HG03095 (cell line): ENCODE results near the gene EIF2S3B.

ENCODE experiments used
- ATAC-seq: cut with Tn5 transposase; IDR thresholded peaks from one replicate; pipeline ENCODE4 v1.9.1; 2021; ENCODE audit warnings: moderate library complexity; ENCODE audit not compliant: unreplicated experiment

The EIF2S3B gene

DNA sequence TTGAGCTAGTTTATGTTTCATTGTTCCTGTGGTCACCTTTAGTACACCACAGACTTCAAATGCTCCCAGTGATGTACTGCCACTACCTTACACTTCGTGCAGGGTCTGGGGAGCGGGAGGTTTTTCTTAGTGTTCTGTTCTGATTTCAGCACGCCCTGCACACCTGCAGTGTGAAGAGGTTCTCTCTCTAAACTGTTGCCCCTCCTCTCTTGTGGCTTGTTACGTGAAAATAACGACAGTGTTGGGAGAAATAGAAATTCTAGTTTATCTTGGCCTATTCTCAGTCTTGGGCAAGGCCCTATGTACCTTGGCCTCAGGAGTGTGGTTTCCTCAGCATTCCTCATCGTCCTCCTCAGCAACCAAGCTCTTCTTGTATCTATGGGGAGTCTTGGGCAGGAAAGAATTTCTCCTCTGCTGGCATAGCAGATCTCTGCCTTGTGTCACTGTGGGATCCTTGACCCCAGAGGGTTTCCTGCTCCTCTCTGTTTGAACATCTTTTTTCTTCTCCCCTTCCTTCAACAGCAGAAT lies 48.6 kb downstream of the EIF2S3B start:
- ATAC-seq, result no peak

DNA sequence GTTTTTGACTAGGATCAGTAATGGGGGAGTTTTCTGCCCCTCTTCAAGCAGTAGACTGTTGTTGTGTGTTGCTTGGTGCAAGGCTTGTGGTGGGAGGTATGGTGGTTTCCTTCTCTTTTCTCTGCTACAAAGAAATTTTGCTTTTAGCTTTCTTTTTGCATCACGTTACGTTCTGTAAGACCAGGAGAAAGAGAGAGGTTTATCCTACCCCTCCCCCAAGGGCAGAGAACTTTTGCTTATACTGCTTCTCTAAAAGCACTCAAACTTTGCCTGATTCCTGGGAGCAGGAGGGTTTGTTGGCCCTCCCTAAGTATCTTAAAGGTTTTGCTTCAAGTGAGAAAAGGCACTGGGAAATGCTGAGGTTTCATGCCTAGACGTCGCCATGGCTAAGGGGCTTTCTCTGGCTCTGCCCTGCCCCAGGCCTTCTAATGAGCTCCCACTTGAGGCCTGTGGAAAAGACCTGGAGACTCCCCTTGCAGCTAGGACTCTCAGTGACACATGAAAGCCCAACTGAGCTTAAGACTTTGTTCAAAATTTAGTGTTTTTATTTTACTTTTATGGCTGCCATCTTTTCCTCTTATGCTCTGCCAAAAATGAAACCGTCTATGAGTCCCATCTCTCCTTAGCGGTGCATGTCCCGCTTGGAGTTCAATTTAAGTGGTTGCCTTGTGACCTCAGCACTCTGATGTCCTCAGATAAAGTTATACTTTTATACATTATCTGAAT lies 49.2 kb downstream of the EIF2S3B start:
- no peak for ATAC-seq

DNA sequence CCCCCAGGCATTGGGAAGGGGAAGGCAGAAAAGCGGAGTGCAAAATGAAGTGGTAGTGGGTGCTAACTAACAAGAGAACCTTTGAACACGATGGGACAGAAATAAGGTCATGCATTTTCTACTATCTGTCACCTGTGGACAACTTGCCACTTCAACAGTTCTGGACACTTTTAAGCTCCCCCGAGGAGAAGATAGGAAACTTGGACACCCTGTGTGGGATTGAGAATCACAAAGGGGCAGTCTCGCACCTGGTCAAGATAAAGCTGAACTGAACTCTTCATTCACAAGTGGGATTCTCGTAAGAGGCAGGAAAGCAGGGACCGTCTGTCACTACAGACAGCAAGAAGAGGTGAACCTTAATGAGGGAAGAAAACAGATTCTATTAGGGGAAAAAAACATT lies 51.6 kb downstream of the EIF2S3B start:
- ATAC-seq, result peak; percentile 21

DNA sequence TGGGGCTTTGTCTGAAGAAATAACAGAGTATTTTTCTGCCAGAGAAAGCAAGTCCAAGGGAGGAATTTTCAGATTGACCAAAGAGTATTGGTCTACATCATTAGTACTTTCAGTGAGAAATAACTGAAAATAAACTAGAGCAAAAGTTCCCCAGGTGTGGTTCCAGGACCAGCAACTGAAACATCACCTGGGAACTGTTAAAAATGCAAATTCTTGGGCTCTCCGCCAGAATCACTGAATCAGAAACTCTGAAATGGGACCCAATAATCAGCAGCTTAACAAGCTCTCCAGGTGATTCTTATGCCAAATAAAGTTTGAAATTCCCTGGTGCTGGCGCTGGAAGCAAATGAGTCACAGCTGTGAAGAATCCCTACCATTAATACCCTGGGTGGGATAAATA lies 52.1 kb downstream of the EIF2S3B start:
- ATAC-seq, result peak; percentile 79
